GM18517 (cell line): ENCODE data around the gene RSKR.
A peak's percentile ranks its signal among the peaks of the same experiment; 100 is the strongest.
"Not testable (repeated sequence)": the region's sequence is repeated elsewhere in the genome, so short reads cannot be mapped to it uniquely, and the experiment has no call there.

Source experiments
- ATAC-seq: cut with Tn5 transposase; IDR thresholded peaks from one replicate; pipeline ENCODE4 v1.9.1; 2021; ENCODE audit warnings: mild to moderate bottlenecking, moderate library complexity; ENCODE audit not compliant: unreplicated experiment

The RSKR gene

GRCh38 chr17:28623696-28624095 is 9.7 kb upstream of the RSKR start:
- no peak for ATAC-seq

- no peak for ATAC-seq
Measured at GRCh38 chr17:28622186-28622585, 8.2 kb upstream of the RSKR start.

DNA sequence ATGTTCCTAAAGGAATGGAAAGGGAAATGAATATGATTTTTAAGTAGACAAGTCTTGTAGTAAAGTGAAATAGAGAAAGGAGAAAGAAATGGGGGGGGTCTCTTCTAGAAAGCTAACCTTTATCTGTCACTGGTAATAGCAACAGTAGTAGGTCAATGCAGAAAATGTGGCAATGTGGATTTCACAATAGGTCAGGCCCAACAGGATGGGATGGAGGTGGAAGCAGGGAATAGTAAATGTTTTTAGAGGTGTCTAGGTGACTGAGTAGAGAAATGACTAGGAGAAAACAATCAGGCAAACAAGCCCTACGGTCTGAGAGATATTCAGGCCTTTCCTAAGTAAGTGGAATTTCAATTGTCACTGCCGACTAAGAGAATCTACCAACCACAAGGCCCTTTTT is 6.0 kb upstream of the RSKR start:
- no peak for ATAC-seq

DNA sequence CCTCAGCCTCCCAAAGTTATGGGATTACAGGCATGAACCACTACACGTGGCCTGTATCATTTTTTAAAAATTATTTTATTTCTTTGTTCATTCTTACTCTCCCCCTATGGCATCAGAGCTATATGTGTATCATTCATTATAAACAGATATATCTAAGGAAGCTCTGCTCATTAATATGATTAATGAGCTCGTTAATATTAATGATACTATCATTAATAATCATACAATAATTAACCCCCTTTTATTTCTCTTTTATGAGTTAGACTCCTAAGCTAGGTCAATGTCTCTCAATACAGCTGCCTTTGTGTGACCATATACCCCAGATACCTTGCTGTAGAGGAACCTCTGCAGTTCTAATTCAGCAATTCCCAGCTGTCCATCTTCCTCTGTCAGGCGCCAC is 4.5 kb upstream of the RSKR start:
- no peak for ATAC-seq

- ATAC-seq: no peak
Measured at GRCh38 chr17:28616281-28616680, 2.3 kb upstream of the RSKR start.

- no peak for ATAC-seq
Measured at GRCh38 chr17:28615260-28615940, 1.4 kb upstream of the RSKR start.

GRCh38 chr17:28612936-28613872 is 781 bp downstream of the RSKR start:
- ATAC-seq: no peak

DNA sequence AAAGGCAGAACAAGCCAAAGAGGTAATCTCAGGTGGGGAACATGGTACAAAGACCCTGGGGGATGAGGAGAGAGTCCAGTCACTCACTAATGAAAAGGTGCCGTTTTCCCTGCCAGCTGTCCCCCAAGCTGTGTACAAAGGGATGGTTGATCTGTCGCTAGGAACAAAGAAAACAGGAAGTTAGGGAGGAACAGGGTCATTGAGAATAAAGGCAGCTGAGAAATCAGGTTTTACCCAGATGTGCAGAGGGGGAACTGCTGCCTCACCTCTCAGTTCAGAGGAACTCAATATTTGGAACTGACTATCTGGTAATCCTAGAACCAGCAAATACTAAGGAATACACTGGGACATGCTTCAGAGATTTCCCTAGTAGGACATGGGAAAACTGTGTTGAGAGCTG is 1.5 kb downstream of the RSKR start:
- no peak for ATAC-seq

GRCh38 chr17:28610376-28610775 is 3.6 kb downstream of the RSKR start:
- no peak for ATAC-seq

GRCh38 chr17:28604031-28604430 is 10.0 kb downstream of the RSKR start:
- ATAC-seq: not testable (repeated sequence)

- ATAC-seq: peak; percentile 54
Measured at GRCh38 chr17:28599311-28600184, 14.4 kb downstream of the RSKR start.

- ATAC-seq: peak; percentile 56
Measured at GRCh38 chr17:28598799-28599310, 15.1 kb downstream of the RSKR start, which contains the start of gene SPAG5. SPAG5 (minus strand) TSS chr17:28599025; CDS start chr17:28598946, 79 bp downstream.

DNA sequence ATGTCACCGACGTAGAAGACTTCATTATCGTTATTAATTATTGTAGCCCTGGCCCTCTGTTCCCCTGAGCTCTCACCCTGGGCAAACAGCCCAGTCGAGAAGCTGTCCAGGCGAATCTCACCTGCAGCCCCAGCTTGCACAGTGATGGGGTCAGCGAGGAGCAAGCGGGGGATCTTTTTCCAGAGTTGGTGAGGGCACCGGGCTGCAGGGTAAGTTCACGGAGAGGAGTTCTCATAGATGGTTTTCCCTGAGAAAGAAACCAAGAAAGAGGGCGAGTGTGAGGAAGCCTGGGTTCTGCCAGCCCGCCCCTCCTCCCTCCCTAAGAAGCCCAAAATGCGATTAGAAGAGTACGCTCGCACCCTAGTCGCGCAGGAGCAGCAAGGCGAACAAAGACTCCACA is 15.6 kb downstream of the RSKR start:
- ATAC-seq: no peak

DNA sequence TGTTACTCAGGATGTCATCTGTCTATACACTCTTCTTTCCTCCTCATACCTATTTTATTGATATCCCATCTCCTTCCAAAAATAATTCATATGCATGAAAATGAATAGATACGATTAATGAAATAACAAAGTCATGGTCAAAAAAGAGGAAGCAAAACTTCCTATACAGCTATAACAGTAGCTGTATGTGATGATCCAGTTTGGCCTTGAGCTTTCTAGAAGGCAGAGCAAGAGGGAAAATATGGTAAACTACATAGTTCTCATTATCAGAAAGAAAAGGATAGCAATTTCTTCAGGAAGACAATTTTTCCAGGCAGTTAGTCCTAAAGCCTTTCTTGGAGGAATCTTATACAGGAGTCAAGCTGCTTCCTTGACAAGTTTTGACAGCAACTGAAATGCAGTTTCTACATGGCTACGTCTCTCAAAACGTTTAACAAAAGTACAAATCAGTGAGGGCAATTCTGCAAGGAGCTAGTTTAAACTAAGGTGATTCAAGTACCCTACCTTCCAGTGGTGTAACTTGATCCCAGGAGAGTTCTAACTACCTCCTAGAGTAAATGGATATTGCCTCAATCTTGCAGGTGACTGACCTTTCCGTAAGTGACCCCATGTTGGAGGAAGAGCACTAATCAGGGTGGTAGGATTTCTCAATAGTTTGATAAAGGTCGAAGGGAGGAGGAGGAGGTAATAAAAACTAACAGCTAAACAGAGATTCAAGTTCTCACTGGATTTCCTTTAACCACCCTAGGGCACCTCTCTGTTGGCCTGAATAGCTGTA is 16.2 kb downstream of the RSKR start:
- ATAC-seq: no peak

- no peak for ATAC-seq
Measured at GRCh38 chr17:28592260-28592659, 21.7 kb downstream of the RSKR start.

- ATAC-seq: no peak
Measured at GRCh38 chr17:28585851-28586250, 28.1 kb downstream of the RSKR start.

DNA sequence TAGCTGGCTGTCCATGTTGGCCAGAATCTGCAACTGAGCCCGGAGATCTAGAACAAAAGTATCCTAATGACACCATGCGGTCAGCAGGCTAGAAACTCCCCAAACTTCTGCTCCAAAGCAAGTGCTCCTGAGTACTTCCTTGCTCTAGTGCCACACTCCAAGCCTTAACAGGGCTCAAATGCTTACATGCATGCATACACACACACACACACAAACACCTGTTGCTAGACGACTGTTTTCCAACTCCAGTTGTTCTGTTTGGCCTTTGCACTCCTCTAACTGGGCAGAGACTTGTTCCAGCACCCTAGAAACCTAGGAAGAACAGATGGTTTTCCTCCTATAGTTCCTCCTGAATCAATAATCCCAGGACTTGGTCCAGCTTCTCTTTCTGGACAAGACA is 29.6 kb downstream of the RSKR start:
- ATAC-seq: no peak

GRCh38 chr17:28582513-28582912 is 31.5 kb downstream of the RSKR start:
- ATAC-seq: no peak

DNA sequence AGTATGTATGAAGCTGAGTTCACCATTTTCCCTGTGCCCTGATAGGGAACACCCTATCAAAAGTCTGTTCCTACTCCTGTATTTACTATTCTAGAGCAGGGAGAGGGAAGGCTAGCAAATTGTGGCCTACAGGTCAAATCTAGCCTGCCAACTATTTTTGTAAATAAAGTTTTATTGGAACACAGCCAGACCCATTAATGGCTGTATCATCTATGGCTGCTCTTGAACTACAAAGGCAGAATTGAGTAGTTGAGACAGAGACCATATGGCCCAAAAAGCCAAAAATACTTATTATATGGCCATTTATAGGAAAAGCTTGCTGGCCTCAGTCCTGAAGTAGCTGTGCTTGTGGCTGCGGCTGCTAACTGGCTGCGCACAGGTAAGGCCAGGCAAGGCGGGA is 33.0 kb downstream of the RSKR start:
- ATAC-seq: no peak

DNA sequence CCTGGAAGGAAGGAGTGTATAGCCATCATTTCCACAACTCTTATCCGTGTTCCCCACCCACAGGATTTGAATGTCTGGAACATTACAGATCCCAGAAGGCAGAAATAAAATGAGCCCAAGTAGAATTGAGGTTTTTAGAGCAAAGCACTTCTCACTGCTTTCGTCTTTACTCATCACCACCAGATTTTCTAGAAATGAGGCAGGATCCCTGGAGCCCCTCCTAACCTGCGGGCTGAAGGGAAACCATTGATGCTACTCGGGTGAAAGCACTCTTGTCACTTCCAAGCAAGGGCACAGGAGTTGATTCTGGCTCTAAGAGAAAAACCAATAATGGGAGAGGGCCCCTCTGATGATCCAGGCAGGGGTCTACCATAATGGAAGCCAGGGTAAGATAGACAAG is 34.5 kb downstream of the RSKR start:
- no peak for ATAC-seq
